LNCAP (cell line): ENCODE data around the gene KRTAP12-4.

Source experiments
- CTCF ChIP-seq: fragments of 450-650 bp; IDR thresholded peaks from 2 replicates; pipeline ENCODE4 v1.5.1; 2017; ENCODE audit warnings: mild to moderate bottlenecking

Gene KRTAP12-4

GRCh38 chr21:44667612-44668011 lies 13.2 kb upstream of the KRTAP12-4 start:
- no peak for TF ChIP-seq CTCF

DNA sequence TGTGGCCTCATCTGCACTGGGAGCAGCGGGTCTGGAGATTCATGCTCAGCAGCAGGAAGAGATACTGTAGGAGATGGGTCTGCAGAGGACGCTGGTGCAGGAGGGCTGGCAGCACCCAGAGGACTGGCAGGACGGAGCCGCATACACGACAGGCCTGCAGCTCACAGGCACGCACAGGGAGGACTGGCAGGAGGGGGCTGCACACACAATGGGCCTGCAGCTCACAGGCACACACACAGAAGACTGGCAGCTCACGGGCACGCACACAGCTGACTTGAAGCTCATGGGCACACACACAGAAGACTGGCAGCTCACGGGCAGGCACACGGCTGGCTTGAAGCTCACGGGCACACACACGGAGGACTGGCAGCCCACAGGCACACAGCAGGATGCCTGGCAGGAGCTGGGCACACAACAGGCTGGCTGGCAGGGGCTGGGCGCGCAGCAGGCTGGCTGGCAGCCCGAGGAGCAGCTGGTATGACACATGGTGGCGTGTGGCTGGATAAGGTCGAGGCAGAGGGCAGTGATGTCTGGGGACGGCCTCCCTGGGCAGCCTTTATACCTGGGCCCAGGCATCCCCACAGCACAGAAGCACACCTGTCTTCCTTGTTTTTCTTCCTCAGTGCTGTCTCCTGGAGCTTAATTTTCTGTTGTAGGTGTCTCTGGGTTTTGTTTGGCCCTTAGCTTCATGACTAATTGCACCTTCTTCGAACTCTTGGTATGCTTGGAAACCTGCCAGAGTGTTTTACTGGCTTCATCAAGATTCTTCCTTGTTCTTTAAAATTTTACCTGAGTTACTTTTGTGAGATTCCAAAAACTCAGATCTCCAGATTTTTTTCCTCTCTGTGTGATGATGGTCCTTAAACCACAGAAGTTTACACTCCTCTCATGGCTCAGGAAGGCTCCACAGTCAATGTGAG lies 12.2 kb upstream of the KRTAP12-4 start, which contains the start of gene KRTAP12-2:
KRTAP12-2 (minus strand) TSS at position 527 of the 920 bp plus-strand sequence; CDS start at position 486, 41 bp downstream.
- TF ChIP-seq CTCF = no peak

GRCh38 chr21:44664691-44665090 lies 10.2 kb upstream of the KRTAP12-4 start:
- TF ChIP-seq CTCF = no peak

GRCh38 chr21:44658913-44659595 lies 4.6 kb upstream of the KRTAP12-4 start:
- no peak for TF ChIP-seq CTCF

DNA sequence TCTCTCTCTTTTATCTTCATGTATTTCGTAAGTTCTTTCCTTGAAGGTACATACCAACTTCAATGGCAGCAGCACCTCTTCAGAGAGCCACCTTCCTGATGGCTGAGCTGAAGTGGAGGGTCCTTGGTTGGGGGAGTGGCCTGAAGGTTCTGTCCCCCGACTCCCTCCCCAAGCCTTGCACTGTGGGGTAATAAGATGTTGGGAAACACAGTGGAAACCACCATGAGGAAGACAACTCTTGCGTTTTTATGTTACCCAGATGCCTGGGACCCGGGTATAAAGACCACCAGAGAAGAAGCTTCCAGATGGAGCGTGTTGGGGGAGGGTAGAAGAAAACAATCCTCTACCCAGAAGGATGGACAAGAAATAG lies 4.1 kb upstream of the KRTAP12-4 start:
- TF ChIP-seq CTCF = no peak

DNA sequence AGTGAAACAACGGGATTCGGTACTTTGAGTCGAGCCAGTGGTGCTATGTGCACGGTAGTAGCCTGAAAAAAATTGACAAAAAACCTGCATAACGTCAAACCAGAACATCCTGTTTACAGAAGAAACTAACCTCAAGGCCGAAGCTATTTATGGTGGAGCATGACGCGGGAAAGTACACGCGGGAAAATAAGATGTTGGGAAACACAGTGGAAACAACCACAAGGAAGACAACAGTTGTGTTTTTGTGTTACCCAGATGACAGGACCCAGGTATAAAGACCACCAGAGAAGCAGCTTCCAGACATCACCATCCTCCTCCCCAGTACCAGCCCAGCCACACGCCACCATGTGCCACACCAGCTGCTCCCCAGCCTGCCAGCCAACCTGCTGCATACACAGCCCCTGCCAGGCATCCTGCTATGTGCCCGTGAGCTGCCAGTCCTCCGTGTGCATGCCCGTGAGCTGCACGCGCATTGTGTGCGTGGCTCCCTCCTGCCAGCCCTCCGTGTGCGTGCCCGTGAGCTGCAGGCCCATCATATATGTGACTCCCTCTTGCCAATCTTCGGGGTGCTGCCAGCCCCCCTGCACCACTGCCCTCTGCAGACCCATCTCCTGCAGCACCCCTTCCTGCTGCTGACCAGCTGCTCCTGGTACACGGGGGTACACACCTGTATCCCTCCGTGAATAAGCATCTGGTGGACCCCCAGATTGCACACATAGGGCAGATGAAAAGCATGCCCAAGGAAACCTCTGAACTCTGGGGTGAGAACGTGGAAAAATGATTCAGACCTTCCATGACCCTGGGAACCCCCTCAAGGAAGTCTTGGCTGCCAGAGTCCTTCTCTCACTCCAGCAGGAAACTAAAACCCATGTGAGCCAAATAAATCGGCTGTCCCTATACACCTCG lies 3.4 kb upstream of the KRTAP12-4 start, which contains the start of gene KRTAP12-3:
KRTAP12-3 (plus strand) TSS at position 298 of the 906 bp plus-strand sequence; CDS start at position 346, 48 bp downstream.
- no peak for TF ChIP-seq CTCF

GRCh38 chr21:44656868-44657267 lies 2.4 kb upstream of the KRTAP12-4 start:
- TF ChIP-seq CTCF = no peak
